HG02759 (cell line): ENCODE data around the gene STARD3.
"Not testable (repeated sequence)": the region's sequence is repeated elsewhere in the genome, so short reads cannot be mapped to it uniquely, and the experiment has no call there.

Experiments used
- ATAC-seq: cut with Tn5 transposase; IDR thresholded peaks from one replicate; pipeline ENCODE4 v1.9.1; 2021; ENCODE audit warnings: mild to moderate bottlenecking, moderate library complexity; ENCODE audit not compliant: unreplicated experiment

The STARD3 gene

DNA sequence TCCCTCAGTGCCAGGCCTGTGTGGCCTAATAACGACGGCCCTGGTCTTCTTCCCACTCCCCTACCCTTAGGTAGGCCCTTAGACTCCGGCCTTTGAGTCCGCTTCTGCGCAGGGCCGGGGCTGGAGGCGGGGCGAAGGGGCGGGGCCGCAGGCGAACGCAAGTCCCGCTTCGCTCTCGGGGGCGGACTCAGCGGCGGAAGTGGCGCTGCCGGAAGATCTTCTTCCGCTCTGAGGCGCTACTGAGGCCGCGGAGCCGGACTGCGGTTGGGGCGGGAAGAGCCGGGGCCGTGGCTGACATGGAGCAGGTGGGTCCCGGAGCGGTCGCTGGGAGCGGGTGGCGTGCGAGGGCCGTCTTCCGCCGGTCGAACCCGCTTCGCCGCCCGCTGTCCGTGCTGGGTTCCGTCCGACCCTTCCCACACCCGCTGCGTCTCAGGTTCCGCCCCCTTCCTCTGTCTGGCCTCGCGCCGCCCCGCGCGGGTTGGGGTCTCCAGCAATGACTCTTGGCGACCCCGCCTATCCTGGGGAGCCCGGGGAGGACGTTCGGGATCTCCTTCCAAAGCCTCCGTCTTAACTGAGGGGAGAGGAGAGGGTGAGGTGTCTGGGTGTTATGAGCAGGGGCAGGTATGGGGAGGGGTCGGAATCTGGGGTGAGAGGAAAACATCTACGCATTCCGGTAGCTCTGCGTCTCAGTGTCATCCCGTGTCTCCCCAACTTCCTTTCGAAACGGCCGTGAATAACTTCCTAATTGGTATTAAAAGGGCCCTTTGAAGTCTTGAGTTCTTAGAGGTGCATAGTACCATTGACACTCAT is at the start of gene STARD3:
STARD3 (plus strand) TSS at position 218 of the 810 bp plus-strand sequence. CDS start 16,388 bp downstream, outside the sequence.
- peak; percentile 86 for ATAC-seq

- not testable (repeated sequence) for ATAC-seq
These were observed 46.8 kb upstream of the STARD3 start for GRCh38 chr17:39590180-39590579.

DNA sequence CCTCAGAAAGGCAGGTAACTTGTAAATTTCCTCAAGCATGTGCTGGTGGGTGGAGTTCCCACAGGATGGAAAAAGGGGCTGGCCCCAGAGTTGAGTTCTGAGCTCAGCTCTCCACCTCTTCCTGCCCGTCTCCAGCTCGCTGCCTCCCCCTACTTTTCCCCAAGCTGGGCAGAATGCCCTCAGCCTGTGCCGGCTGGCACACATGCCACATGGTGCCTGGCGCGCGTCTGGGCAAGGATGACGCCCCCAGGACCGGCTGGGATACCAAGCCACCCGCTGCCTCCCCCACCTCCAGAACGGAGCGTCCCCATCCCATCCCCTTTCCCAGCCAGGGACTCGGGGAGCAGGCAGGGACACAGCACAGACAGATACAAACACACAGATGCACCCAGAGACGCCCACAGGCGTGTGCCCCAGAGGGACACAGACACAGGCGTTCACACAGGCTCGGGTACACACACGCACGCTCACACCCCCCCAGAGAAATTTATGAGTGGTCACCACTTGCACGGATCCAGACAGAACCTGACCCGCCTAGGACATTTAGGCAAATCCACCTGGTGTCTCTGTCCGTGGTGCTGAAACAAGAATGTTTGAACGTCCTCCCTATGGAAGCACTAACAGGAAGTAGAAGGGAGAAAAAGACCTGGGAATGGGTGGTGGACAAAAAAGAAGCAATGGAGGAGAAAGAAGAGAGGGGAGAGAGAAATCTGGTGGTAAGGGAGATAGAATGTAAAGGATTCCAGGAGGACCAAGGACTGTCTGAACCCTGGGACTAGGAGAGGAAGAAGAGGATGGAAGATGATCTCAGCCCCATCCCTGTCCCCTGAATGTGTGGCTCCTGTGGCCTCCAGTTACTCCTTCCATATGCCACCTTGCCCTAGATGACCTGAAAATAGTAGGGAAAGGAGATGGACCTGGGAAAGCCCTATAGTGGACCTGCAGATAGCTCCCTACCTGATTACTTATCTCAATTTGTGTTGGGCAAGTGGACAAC is 44.7 kb upstream of the STARD3 start:
- no peak for ATAC-seq

DNA sequence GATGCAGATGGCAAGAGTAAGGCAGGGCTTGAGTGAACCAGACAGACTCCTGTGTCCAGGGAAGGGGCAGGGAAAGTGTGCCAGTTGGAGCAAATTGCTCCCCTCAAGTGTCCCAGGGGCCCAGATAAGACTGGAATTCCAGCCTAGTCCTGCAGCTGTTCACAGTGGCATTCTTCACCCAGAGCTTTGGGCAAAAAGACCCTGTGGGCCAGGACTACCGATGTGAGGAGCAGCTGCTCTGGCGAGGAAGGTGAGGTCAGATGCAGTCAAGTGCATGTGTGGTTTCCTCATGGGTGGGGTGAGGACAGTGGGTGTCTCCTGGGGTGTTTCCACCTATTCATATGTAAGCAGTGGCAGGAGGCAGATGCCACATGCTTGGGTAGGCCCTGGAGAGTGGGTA is 43.6 kb upstream of the STARD3 start:
- ATAC-seq: no peak

DNA sequence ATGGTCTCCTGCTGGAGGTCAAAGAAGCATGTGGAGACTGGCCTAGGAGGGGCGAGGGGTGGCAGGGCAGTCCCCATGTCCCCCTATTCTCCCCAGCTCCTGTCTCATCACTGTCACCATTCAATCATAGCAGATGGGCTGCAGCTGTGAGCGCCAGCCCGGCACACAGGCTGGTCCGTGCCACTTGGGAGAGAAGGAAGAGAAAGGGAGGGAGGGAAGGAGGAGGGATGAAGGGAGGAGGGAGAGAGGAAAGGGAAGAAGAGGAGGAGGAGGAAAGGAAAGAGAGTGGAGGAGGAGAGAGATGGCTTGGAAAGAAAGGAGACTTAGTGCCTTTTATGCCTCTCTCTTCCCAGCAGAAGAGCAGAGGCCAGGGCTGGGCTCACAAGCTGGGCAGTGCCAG is 41.6 kb upstream of the STARD3 start:
- ATAC-seq: no peak

DNA sequence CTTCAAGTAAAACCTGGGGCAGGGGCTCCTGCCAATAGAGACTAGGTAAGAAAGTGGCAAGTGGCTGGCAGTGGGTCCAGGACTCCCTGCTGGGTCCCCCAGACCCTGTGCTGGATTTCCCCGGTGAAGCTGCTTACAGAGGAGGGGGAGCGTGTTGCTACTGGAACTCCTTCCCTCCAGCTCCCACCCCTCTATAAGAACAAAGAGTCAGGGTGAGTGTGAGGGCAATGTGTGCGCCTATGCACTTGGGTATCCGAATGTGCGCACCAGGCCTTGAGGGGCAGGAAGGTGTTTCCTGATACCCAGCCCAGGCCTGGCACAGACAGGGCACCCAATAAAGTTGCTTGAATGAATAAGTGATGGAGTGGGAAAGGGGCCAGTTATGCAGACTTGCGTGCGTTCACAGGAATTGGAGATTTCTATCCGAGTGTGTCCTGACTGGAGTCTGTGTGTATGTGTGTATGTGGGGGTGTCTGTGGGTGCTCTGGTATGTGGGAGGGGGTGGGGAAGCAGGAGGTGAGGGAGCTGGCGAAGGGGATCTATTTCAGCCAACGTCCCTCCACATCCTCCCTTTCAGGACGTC is 40.9 kb upstream of the STARD3 start:
- ATAC-seq: no peak

DNA sequence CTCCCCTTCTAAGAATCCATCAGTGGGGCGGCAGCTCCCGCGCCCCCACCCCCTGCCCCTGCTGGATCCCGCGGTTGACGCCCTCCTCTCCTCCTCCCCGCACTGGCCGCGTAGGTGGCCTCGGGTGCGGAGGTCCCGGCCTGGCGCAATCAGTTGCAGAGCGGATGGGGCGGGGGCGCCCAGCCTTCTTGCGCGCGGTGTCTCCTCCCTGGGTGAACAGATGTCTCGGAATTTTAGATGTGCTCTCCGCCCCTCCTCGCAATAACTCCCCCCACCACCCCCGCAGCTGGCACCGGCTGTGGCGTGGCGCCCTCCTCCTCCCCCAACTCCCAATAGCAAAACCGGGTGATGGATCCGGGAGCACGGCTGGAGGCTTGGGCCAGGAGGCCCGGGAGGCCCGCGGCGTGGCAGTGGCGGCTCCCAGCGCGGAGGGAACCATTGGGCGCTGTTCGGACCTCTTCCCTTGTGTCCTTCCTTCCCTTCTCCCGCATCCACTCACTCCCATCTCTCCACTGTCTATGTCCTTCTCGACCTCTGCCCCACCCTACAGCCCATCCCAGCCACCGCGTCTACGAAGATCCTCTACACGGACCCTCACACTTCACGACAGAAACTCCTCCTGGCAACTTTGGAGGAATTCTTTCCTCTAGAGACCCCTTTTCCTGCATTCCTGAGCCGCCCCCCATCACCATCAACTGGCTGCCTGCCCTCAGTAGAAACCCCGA is 40.2 kb upstream of the STARD3 start:
- no peak for ATAC-seq

DNA sequence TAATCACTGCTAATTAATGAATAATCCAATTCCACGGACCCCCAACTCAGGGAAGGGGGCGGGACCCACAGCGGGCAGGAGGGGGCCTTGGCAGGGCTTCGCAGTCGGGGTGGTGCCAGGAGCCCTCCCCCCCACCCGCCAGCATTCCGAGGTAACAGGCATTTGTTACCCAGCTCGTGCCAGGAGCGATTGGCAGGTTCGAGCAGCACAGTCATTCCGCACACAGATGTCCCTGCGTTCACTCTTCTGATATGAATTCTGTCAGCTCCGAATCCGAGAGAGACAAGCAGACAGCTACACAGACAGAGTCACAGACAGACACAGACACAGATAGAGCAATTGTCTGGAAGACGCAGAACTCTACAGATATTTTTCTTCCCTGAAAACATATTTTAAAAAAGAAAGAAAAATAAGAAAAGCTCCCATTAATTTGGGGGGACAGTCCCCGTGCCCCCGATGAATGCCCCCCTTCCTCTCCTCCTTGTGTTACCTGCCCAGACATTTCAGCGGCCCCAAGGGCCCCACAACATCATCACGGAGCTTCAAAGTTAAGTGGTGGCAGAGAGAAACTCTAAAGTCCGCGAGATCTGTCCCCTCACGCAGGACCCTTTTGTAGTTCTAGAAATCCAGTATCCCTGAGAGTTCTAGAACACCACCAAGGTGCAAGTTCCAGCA is 39.4 kb upstream of the STARD3 start:
- ATAC-seq: no peak

GRCh38 chr17:39598047-39598481 is 38.9 kb upstream of the STARD3 start:
- no peak for ATAC-seq

DNA sequence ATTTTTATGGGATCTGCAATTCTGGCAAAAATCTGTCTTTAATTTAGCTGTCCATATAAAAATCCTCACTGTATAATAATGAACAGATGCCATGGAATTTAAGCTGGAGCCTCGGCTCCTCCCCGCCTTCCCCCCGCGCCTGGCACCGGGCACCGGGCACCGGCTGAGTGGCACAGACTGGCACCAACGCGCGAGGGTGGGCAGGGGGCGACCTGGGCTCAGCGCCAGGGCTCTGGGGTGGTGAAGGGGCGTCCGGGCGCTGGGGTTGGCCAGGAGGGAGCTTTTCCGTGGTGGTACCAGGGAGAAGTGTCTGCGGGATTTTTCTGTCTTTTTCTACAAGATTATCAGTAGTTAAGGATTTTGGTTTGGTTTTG is 38.3 kb upstream of the STARD3 start:
- ATAC-seq: no peak

DNA sequence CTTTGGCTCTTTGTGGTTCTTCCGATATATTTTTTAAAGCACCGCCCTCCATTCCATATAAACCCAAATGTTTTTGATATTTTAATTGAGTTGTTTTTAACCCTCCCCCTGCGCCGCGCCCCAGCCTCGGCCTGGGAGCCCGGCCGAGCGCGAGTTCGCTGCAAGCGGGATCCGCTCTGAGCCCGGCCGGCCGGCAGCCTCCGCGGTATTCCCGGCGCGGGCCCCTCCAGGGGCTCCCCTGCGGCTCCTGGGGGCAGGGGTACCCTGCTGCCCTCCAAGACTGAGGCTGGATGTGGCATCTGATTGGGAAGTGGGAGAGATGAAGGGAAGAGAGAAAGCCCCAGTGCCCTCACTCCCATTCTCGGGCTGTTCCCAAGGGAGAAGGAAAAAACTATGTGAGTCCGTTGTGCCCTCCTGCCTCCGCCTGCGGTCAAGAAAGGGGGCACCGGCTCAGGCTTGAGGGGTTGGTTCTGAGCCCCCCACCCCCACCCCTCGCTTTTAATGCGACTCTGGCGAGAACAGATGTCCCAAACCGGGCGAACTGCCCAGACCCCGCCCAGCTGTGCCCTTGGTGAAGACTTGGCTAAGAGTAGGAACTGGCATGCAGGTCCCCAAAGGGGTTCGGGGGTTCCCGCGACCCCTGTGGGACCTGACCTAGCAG is 37.8 kb upstream of the STARD3 start:
- no peak for ATAC-seq

DNA sequence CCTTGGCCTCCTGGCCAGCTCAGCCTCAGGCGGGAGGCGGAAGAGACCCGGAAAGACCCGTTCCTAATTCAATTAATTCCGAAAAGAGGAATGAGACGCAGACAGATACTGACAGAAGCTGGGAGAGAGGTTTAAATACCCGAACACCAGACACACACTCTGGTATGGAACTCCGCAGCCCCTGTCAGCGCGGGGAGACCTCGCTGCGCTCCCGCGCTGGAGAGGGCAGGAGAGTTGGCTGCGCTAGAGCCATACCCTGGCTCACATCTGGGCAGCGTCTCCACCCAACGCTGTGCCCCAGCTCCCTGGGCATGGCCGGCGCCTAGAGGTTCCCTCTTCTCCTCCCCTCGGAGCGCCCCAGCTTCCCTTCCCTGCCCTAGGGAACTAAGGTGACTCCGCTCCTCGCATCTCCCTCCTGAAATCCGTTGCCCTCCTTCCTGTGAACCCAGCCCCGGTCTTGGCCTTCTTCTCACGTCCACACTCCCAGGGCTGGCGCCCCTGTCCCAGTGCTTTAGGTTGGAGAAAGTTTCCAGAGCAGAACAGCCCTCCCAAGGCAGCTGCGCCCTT is 37.2 kb upstream of the STARD3 start:
- ATAC-seq: no peak

DNA sequence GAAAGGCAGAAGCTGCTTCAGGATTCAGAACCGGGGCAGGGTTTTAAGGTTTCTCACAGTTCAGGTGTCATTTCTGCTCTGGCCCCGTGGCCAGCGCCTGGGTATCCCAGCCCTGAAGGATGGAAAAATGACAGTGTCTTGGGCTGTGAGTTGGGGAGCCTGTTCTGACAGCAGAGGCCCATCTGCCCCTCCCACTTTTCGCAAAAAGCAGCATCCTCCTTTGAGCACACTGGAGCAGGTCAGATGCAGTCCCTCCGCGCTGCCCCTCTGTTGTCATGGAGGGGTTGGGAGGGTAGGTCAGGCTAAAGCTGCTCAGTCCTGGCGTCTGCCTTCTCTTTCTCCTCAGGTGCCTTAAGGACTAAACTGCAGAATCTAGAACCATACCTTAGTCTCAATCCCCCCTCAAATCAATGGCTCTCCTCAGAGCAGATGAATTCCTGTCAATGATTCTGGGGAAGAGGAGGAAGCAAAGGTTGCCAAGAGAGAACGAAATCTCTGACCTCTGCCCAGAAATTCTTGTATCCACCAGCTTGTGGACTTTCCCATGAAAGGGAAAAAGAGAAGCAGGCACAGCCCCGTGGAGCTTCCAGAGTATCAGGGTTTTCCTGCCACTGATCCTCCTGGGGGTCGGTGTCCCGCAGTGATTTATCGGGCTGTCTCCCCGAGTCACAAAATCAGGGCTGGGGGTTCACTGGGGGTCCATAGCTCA is 36.5 kb upstream of the STARD3 start:
- ATAC-seq: no peak

DNA sequence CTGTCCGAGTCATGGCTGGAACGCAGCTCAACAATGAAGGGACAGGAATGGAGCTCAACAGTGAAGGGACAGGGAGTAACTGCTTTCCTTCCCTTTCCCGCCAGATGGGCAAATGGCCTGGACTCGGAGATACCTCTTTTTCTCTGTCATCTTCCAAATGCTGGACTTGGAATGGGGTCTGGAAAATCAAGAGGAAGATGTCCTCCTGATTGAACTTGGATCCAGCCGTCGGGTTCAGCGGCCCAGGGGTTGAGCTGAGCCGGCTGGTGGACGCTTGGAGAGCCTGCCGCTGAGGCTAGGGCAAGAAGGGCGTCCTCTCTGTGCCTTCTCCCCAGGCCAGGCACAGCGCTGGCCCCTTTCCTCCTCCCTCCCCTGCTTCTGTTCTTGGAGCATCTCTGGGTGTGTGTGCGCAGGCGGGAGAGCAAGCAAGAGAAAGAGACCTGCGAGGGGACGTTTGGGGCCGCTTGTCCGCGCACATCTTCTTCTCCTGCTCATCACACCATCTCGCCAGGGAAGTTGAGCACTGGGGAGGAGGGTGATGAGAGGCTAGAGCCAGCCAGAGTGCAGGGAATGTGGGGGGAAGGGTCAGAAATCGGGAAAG is 35.8 kb upstream of the STARD3 start:
- ATAC-seq: no peak

- no peak for ATAC-seq
These were observed 35.0 kb upstream of the STARD3 start for GRCh38 chr17:39601758-39602532.

DNA sequence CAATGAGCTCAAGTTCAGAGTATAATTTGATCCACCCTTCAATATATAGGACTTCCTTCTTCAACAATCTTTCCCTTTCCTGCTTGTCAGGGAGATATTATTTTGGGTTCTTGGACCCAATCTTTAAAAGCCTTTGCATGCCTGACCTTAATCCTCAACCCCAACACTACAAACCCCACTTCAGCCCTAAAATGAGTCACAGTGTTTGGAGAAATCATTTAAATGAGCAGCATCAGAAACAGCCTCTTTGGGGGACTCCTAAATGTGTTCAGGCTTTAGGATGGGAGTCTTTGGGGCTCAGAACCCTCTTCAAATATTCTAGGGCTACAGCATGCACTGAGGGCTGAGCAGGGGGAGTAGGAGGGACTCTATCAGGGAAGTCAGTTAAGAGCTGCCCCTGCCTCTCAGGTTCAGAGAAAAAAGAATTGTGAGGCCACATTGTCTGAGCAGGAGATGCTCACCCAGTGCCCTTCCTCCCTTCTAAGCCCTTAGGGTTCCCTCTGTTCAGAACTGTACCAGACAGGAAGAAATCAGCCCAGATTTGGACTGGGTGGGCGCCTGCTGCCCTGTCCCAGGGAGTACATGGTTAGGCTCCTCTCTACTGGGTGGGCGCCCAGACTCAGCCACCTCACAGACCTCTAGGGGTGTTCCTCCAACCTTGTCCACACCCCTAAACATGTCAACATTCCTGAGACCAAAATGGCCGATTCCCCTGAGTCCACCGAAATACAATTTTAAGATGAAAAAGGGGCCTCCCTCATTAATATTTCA is 34.2 kb upstream of the STARD3 start:
- ATAC-seq: no peak
